PC-9 (cell line): ENCODE data around the gene MED26.

Source experiments
- EZH2 ChIP-seq: fragments of 200-600 bp; sonication (generic); IDR thresholded peaks from 2 replicates; pipeline ENCODE4 v1.8.0; 2017; ENCODE audit warnings: antibody characterized with exemption, low read depth
- TF ChIP-seq, protein P1 (sequence below): fragments of 200-600 bp; sonication (generic); conservative IDR thresholded peaks from 2 replicates; pipeline ENCODE4 v1.6.1; 2017; ENCODE audit warnings: mixed run types, antibody characterized with exemption, mild to moderate bottlenecking, moderate library complexity

DNA sequence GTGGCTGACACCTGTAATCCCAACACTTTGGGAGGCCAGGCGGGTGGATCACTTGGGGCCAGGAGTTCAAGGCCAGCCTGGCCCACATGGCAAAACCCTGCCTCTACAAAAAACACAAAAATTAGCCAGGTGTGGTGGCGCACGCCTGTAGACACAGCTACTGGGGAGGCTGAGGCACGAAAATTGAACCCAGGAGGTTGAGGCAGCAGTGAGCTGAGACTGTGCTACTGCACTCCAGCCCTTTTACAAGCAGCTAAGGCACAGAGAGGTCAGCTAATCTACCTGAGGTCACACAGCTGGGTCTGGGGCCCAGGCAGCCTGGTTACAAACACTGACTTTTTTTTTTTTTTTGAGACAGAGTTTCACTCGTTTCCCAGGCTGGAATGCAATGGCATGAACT lies 27.2 kb downstream of the MED26 start:
- TF ChIP-seq, protein P1, sequence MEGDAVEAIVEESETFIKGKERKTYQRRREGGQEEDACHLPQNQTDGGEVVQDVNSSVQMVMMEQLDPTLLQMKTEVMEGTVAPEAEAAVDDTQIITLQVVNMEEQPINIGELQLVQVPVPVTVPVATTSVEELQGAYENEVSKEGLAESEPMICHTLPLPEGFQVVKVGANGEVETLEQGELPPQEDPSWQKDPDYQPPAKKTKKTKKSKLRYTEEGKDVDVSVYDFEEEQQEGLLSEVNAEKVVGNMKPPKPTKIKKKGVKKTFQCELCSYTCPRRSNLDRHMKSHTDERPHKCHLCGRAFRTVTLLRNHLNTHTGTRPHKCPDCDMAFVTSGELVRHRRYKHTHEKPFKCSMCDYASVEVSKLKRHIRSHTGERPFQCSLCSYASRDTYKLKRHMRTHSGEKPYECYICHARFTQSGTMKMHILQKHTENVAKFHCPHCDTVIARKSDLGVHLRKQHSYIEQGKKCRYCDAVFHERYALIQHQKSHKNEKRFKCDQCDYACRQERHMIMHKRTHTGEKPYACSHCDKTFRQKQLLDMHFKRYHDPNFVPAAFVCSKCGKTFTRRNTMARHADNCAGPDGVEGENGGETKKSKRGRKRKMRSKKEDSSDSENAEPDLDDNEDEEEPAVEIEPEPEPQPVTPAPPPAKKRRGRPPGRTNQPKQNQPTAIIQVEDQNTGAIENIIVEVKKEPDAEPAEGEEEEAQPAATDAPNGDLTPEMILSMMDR, result no peak
- no peak for TF ChIP-seq EZH2
